Dendritic cell treated with granulocyte-macrophage colony-stimulating factor and Interleukin-4, amounts not matched to agents 40 ng/mL and 50 ng/mL, for 4 days (primary cell): ENCODE results near the gene NXPH3.

Source experiments
- H3K27ac Mint-ChIP-seq: one replicate; pipeline ENCODE4 v1.8.0; 2022; ENCODE audit warnings: mild to moderate bottlenecking, mixed read lengths
- H3K27me3 Mint-ChIP-seq: one replicate; pipeline ENCODE4 v1.8.0; 2022; ENCODE audit warnings: mild to moderate bottlenecking, mixed read lengths
- H3K36me3 Mint-ChIP-seq: one replicate; pipeline ENCODE4 v1.8.0; 2022; ENCODE audit warnings: low read depth, mixed read lengths
- H3K4me1 Mint-ChIP-seq: one replicate; pipeline ENCODE4 v1.8.0; 2022; ENCODE audit warnings: low read depth, mixed read lengths
- H3K4me3 Mint-ChIP-seq: one replicate; pipeline ENCODE4 v1.8.0; 2022; ENCODE audit warnings: mild to moderate bottlenecking, moderate library complexity, mixed read lengths
- H3K9me3 Mint-ChIP-seq: one replicate; pipeline ENCODE4 v1.8.0; 2022; ENCODE audit warnings: mixed read lengths
- intact Hi-C: fragments of 100-400 bp; cut with micrococcal nuclease; formaldehyde crosslinking; loops from one replicate; pipeline ENCODE4 v1.15.0; 2022

The NXPH3 gene

DNA sequence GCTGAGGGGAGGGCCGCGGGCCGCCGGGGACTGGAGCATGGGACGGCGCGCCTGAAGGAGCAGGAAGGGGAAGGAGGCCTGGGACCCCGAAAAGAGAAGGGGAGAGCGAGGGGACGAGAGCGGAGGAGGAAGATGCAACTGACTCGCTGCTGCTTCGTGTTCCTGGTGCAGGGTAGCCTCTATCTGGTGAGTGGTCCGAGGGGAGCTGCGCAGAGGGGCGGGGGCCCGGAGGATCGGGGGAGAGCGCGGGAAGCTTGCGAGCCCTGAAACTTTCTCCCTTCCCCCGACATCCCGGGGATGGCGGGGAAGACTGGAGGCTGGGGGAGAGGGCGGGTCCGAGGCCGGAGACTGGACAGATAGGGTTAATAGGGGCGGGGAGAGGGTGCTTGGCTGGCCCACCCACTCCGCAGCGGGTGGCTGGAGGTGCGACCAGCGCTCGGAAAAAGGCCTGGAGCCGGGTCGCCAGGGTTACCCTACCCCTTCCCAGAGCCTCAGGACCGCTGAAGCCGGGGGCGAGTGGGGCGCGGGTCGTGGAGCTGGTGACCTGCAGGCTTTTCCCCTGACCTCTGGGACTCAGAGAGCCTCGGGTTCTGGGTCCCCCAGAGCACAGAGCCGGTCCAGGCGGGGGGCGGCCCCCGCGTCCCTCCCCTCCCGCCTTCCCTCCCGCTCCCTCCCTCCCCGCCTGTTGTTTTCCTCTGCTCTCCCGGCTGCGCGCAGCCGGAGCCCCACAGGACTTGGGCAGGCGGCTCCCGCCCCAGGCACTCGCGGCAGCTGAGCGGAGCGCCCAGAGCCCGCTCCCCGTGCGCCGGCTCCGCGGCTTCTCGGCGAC lies 631 bp downstream of the NXPH3 start:
- peaks cover 83% of the 10 kb centered on the region for H3K27me3 Mint-ChIP-seq
- peak overlapping the region; percentile 78 for H3K4me3 Mint-ChIP-seq
- intact Hi-C loops: loop anchor here (10.0 kb wide), 1 partner anchor 58 kb away; no protein-coding TSS in a partner anchor
- no peaks in the 10 kb centered on the region for H3K9me3 Mint-ChIP-seq
- peak overlapping the region; percentile 68 for H3K27ac Mint-ChIP-seq
- no peaks in the 10 kb centered on the region for H3K36me3 Mint-ChIP-seq
- peaks cover 47% of the 10 kb centered on the region for H3K4me1 Mint-ChIP-seq

DNA sequence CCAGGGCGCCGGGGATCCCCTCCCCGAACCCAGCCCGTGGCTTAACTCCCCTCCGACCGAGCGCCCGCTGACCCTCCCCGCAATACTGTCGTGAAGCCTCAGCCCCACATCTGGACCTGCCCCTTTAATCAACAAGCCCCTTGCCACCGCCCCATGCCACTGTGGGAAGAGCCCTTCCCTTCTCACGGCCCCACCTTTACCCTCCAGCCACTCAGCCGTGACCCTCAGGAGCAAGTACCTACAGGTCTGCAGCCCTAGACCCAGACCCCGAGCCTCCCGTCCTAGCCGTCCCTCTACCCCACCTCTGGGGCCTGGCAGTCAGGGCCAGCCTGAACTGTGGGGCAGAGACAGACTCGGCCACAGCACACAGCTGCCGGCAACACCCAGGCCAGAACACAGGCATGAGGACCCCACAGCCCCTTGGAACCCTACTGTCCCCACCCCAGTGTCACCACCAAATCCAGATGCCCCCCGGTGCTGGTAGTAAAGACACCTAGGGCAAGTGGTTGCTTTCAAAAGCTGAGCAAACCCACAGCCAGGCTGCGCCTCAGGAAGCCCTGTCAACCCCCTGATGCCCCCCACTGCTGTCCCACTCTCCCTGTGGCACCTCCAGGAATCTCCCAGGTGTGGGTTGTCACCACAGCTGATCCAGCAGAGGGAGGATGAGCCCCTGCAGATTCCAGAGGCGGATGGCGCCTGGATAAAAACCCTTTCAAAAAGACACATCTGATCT lies 1.4 kb downstream of the NXPH3 start:
- no peaks in the 10 kb centered on the region for H3K9me3 Mint-ChIP-seq

DNA sequence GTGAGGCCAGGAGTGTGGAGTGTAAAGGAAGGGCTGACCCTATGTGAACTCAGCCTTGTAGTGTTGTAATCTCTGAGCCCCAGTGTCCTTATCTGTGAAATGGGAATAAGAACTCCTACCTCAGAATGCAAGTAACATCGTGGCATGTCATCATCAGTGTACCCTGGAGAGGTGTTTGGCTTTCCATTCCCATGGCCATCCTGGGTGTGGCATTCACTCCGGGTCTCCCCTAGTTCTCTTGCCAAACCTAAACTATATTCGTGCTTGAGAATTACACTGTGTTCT lies 1.9 kb downstream of the NXPH3 start:
- intact Hi-C loops: loop anchor here (10.0 kb wide), 1 partner anchor 57 kb away; no protein-coding TSS in a partner anchor
- Mint-ChIP-seq H3K27me3 (peaks cover 76% of the 10 kb centered on the region), H3K4me1 (peaks cover 41% of the 10 kb centered on the region), H3K36me3 (no peaks in the 10 kb centered on the region), H3K27ac (no peak overlapping the region), H3K9me3 (no peaks in the 10 kb centered on the region), H3K4me3 (no peak overlapping the region)

More for the DNA sequence above, 1.4 kb downstream of the NXPH3 start:
- no peaks in the 10 kb centered on the region for H3K36me3 Mint-ChIP-seq
- peak overlapping the region; percentile 68 for H3K27ac Mint-ChIP-seq
- H3K4me1 Mint-ChIP-seq: peaks cover 41% of the 10 kb centered on the region
- intact Hi-C loops: loop anchor here (10.0 kb wide), 1 partner anchor 58 kb away; no protein-coding TSS in a partner anchor
- H3K27me3 Mint-ChIP-seq: peaks cover 80% of the 10 kb centered on the region
- H3K4me3 Mint-ChIP-seq: peak overlapping the region; percentile 78

DNA sequence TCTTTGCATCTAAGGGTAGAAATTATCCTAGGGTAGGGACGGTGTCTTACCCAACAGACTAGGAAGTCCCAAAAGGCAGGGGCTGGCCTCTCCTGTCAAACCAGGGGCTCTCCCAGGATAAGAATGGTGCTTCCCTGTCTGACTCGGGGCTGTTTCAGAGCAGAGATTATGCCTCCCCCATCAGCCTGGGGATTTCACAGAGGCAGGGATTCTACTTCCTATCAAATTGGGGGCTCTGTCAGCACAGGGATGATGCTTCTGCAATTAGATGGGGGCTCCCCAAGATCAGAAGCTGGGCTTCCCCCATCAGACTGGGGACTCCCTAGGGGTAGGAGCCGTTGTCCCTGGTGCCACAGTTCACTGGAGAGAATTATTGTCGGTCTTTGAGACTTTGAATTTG lies 2.3 kb downstream of the NXPH3 start:
- Mint-ChIP-seq H3K27me3 (peaks cover 72% of the 10 kb centered on the region), H3K36me3 (peaks cover 2% of the 10 kb centered on the region), H3K4me1 (peaks cover 38% of the 10 kb centered on the region), H3K9me3 (no peaks in the 10 kb centered on the region), H3K27ac (no peak overlapping the region), H3K4me3 (no peak overlapping the region)
- intact Hi-C loops: loop anchor here (10.0 kb wide), 1 partner anchor 57 kb away; no protein-coding TSS in a partner anchor

- no peak overlapping the region for H3K4me3 Mint-ChIP-seq
- H3K9me3 Mint-ChIP-seq: no peaks in the 10 kb centered on the region
- H3K36me3 Mint-ChIP-seq: peaks cover 4% of the 10 kb centered on the region
- peaks cover 68% of the 10 kb centered on the region for H3K27me3 Mint-ChIP-seq
- intact Hi-C loops: loop anchor here (10.0 kb wide), 1 partner anchor 56 kb away; no protein-coding TSS in a partner anchor
- peaks cover 34% of the 10 kb centered on the region for H3K4me1 Mint-ChIP-seq
- H3K27ac Mint-ChIP-seq: no peak overlapping the region
These were observed 2.7 kb downstream of the NXPH3 start for GRCh38 chr17:49578414-49578813.

DNA sequence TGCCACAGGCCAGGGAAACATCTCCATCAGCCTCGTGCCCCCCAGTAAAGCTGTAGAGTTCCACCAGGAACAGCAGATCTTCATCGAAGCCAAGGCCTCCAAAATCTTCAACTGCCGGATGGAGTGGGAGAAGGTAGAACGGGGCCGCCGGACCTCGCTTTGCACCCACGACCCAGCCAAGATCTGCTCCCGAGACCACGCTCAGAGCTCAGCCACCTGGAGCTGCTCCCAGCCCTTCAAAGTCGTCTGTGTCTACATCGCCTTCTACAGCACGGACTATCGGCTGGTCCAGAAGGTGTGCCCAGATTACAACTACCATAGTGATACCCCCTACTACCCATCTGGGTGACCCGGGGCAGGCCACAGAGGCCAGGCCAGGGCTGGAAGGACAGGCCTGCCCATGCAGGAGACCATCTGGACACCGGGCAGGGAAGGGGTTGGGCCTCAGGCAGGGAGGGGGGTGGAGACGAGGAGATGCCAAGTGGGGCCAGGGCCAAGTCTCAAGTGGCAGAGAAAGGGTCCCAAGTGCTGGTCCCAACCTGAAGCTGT lies 3.4 kb downstream of the NXPH3 start:
- Mint-ChIP-seq H3K9me3 (no peaks in the 10 kb centered on the region), H3K4me3 (no peak overlapping the region)

DNA sequence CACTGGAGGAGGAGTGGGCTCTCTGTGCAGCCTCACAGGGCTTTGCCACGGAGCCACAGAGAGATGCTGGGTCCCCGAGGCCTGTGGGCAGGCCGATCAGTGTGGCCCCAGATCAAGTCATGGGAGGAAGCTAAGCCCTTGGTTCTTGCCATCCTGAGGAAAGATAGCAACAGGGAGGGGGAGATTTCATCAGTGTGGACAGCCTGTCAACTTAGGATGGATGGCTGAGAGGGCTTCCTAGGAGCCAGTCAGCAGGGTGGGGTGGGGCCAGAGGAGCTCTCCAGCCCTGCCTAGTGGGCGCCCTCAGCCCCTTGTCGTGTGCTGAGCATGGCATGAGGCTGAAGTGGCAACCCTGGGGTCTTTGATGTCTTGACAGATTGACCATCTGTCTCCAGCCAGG lies 3.9 kb downstream of the NXPH3 start:
- Mint-ChIP-seq H3K27me3 (peaks cover 57% of the 10 kb centered on the region), H3K36me3 (peaks cover 4% of the 10 kb centered on the region), H3K4me1 (peaks cover 27% of the 10 kb centered on the region), H3K9me3 (no peaks in the 10 kb centered on the region), H3K27ac (no peak overlapping the region), H3K4me3 (no peak overlapping the region)
- intact Hi-C loops: loop anchor here (10.0 kb wide), 1 partner anchor 55 kb away; no protein-coding TSS in a partner anchor

More for the DNA sequence above, 3.4 kb downstream of the NXPH3 start:
- intact Hi-C loops: loop anchor here (10.0 kb wide), 1 partner anchor 56 kb away; no protein-coding TSS in a partner anchor
- peaks cover 28% of the 10 kb centered on the region for H3K4me1 Mint-ChIP-seq
- peaks cover 4% of the 10 kb centered on the region for H3K36me3 Mint-ChIP-seq
- H3K27me3 Mint-ChIP-seq: peaks cover 62% of the 10 kb centered on the region
- H3K27ac Mint-ChIP-seq: no peak overlapping the region

- Mint-ChIP-seq H3K27ac (no peak overlapping the region), H3K27me3 (peaks cover 50% of the 10 kb centered on the region), H3K9me3 (no peaks in the 10 kb centered on the region), H3K36me3 (peaks cover 4% of the 10 kb centered on the region), H3K4me3 (no peak overlapping the region), H3K4me1 (peaks cover 24% of the 10 kb centered on the region)
- intact Hi-C loops: no loop called here
These were observed 4.5 kb downstream of the NXPH3 start for GRCh38 chr17:49580055-49580721.

GRCh38 chr17:49580981-49581647 lies 5.4 kb downstream of the NXPH3 start:
- H3K9me3 Mint-ChIP-seq: no peaks in the 10 kb centered on the region
- intact Hi-C loops: no loop called here
- H3K4me1 Mint-ChIP-seq: peaks cover 18% of the 10 kb centered on the region
- H3K4me3 Mint-ChIP-seq: no peak overlapping the region
- H3K27ac Mint-ChIP-seq: no peak overlapping the region
- peaks cover 4% of the 10 kb centered on the region for H3K36me3 Mint-ChIP-seq
- H3K27me3 Mint-ChIP-seq: peaks cover 42% of the 10 kb centered on the region

DNA sequence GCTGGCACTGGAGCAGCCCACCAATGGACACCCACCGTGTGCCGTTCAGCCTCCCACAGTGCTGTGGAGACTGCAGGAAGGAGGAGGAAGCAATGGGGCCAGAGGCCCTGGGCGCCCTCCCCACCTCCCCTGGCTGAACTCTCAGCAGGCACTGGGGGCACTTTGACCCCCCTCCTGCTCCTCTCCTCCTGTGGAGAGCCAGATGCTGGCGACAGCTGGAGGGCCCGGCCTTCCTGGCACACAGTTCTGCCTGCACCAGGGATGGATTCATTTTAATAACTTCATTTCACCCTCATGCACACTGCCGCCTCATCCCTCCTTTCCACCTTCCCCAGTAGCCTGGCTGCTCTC lies 6.0 kb downstream of the NXPH3 start:
- no peaks in the 10 kb centered on the region for H3K9me3 Mint-ChIP-seq
- H3K4me1 Mint-ChIP-seq: peaks cover 16% of the 10 kb centered on the region
- no peak overlapping the region for H3K27ac Mint-ChIP-seq
- peaks cover 39% of the 10 kb centered on the region for H3K27me3 Mint-ChIP-seq
- peaks cover 4% of the 10 kb centered on the region for H3K36me3 Mint-ChIP-seq
- H3K4me3 Mint-ChIP-seq: no peak overlapping the region
- intact Hi-C loops: no loop called here

- Mint-ChIP-seq H3K27ac (no peak overlapping the region), H3K9me3 (no peaks in the 10 kb centered on the region), H3K4me1 (peaks cover 11% of the 10 kb centered on the region), H3K36me3 (peaks cover 4% of the 10 kb centered on the region), H3K4me3 (no peak overlapping the region), H3K27me3 (peaks cover 33% of the 10 kb centered on the region)
- intact Hi-C loops: no loop called here
These were observed 6.5 kb downstream of the NXPH3 start for GRCh38 chr17:49582055-49582722.

- H3K27me3 Mint-ChIP-seq: peaks cover 27% of the 10 kb centered on the region
- intact Hi-C loops: no loop called here
- peaks cover 6% of the 10 kb centered on the region for H3K36me3 Mint-ChIP-seq
- no peak overlapping the region for H3K4me3 Mint-ChIP-seq
- no peaks in the 10 kb centered on the region for H3K9me3 Mint-ChIP-seq
- H3K4me1 Mint-ChIP-seq: peaks cover 10% of the 10 kb centered on the region
- no peak overlapping the region for H3K27ac Mint-ChIP-seq
These were observed 7.1 kb downstream of the NXPH3 start for GRCh38 chr17:49582789-49583188.

DNA sequence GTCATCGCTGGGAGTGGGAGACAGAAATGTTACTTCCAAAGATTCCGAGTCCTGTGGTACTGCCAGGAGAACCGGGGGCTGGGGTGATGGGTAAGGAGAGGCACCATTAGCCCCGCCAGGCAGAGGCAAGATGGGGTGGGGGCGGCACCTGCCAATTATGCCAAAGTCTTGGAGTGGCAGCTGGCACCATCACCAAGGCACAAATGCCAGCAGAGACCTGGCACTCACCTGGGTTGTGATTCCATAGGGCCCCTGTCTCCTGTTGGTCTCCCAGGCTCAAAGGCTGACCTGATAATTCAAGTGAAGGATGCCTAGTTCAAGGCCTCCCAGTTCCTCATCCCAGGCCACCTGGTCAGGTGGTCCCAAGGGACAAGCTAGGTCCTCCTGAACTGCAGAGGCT lies 7.6 kb downstream of the NXPH3 start:
- Mint-ChIP-seq H3K27ac (no peak overlapping the region), H3K4me3 (no peak overlapping the region), H3K4me1 (peaks cover 10% of the 10 kb centered on the region), H3K27me3 (peaks cover 23% of the 10 kb centered on the region), H3K9me3 (no peaks in the 10 kb centered on the region), H3K36me3 (peaks cover 10% of the 10 kb centered on the region)
- intact Hi-C loops: no loop called here
